Left lung (tissue), 10 donors: ENCODE results near the gene PFKM. TPM values are rescaled to one million over a fixed set of nuclear protein-coding genes. Genes with fewer than 3 reads are reported as not detected.
A peak's percentile ranks its signal among the peaks of the same experiment; 100 is the strongest.
"Not testable (repeated sequence)": the region's sequence is repeated elsewhere in the genome, so short reads cannot be mapped to it uniquely, and the experiment has no call there.

Experiments
- ATAC-seq: fragments of 200-7000 bp; cut with Tn5 transposase; one replicate; pipeline ENCODE4 v1.9.1; 2020; ENCODE audit warnings: moderate library complexity
- DNase-seq, 4 donors: peaks; one replicate each; pipeline ENCODE4 v3.0.0-alpha.2; 2013 to 2020
- H3K27ac ChIP-seq, 2 donors: fragments of 200-600 bp; sonication (generic) in 1 of 2; one replicate each; pipeline versions ENCODE4 v1.5.0 to v1.8.0; 2020 to 2021
- H3K27me3 ChIP-seq, 2 donors: fragments of 200-600 bp; sonication (generic) in 1 of 2; one replicate each; pipeline versions ENCODE4 v1.5.0 to v1.8.0; 2020 to 2021
- H3K36me3 ChIP-seq, 2 donors: fragments of 200-600 bp; sonication (generic) in 1 of 2; one replicate each; pipeline versions ENCODE4 v1.5.0 to v1.8.0; 2020 to 2021
- H3K4me1 ChIP-seq, 2 donors: fragments of 200-600 bp; one replicate each; pipeline ENCODE4 v1.8.0; 2021
- H3K4me3 ChIP-seq, 2 donors: fragments of 200-600 bp; sonication (generic) in 1 of 2; one replicate each; pipeline versions ENCODE4 v1.5.0 to v1.8.0; 2020 to 2021; ENCODE audit warnings: mild to moderate bottlenecking in 1 of 2
- H3K9me3 ChIP-seq, 2 donors: fragments of 200-600 bp; sonication (generic) in 1 of 2; one replicate each; pipeline versions ENCODE4 v1.5.0 to v1.8.0; 2020 to 2021
- intact Hi-C, 2 donors: fragments of 100-400 bp; cut with DNase I; formaldehyde crosslinking; loops; one replicate each; pipeline versions ENCODE4 v1.11.2 to v1.14.2; 2022
- polyA plus RNA-seq, 6 donors: library from polyadenylated mRNA; unstranded; fragments of 120-200 nt; gene quantifications; one replicate each; pipeline ENCODE4 v1.2.1, GENCODE V29; 2013; ENCODE audit not compliant: insufficient read length in 6 of 6
- total RNA-seq, 2 donors: library from RNA; stranded (reverse); fragmentation: NEBNext Ultra II Directional; extraction: Animal tissue kit (Norgen Biotek cat#: 25700); gene quantifications; one replicate each; pipeline ENCODE4 v1.2.1, GENCODE V29; 2021
- TF ChIP-seq, protein P1 (sequence below), 2 donors: fragments of 200-600 bp; sonication (generic) in 1 of 2; IDR thresholded peaks; one replicate each; pipeline versions ENCODE4 v1.5.0 to v1.8.0; 2021; ENCODE audit warnings: antibody characterized with exemption in 2 of 2
- donor health status: DM: no; HTN: yes; CAD: no.
- donor health status: DM: no; HTN: no; CAD: no.

Gene PFKM
- total and polyA plus RNA-seq, 8 donors: 52.3 to 97.9 (median 73.2) TPM

DNA sequence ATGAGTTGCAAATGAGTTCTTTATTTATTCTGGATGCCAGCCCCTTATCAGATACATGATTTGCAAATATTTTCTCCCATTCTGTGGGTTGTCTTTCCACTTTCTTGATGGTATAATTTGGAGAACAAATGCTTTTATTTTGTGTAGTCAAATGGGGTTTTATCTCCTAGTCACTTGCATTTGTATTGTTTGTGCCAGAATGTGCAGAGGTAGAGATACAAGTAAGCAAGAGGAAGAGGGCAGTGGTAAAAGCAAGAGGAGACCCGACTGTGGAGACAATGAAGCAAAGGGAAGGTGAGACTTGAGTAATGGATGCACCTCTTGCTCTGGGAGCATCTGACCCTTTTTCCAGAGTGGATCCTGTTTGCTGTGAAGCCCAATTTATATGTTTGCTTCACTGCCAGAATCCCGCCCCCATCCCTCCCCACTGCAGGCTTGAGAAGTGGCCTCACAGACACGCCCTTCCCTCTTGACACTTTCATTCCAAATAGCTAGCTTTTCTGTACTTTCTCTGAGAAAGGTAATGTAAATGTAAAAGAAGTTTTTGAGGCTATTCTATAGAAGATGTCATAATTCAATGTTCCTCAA is 786 bp upstream of the PFKM start:
- peaks cover 0 to 7% of the 10 kb centered on the region in 2 donors for H3K4me1 ChIP-seq
- intact Hi-C loops: no loop called here
- DNase-seq (peak in 1 of 4 donors; percentile 16), ATAC-seq (peak; percentile 66)
- no peaks in the 10 kb centered on the region for H3K9me3 ChIP-seq
- TF ChIP-seq, protein P1, sequence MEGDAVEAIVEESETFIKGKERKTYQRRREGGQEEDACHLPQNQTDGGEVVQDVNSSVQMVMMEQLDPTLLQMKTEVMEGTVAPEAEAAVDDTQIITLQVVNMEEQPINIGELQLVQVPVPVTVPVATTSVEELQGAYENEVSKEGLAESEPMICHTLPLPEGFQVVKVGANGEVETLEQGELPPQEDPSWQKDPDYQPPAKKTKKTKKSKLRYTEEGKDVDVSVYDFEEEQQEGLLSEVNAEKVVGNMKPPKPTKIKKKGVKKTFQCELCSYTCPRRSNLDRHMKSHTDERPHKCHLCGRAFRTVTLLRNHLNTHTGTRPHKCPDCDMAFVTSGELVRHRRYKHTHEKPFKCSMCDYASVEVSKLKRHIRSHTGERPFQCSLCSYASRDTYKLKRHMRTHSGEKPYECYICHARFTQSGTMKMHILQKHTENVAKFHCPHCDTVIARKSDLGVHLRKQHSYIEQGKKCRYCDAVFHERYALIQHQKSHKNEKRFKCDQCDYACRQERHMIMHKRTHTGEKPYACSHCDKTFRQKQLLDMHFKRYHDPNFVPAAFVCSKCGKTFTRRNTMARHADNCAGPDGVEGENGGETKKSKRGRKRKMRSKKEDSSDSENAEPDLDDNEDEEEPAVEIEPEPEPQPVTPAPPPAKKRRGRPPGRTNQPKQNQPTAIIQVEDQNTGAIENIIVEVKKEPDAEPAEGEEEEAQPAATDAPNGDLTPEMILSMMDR (IDR thresholded peaks at IDR 0.05): no peak
- peak overlapping the region; percentile 7 to 21 for H3K27ac ChIP-seq
- peak overlapping the region; percentile 59 to 63 for H3K4me3 ChIP-seq
- no peaks in the 10 kb centered on the region for H3K27me3 ChIP-seq
- peaks cover 0 to 7% of the 10 kb centered on the region in 2 donors for H3K36me3 ChIP-seq

DNA sequence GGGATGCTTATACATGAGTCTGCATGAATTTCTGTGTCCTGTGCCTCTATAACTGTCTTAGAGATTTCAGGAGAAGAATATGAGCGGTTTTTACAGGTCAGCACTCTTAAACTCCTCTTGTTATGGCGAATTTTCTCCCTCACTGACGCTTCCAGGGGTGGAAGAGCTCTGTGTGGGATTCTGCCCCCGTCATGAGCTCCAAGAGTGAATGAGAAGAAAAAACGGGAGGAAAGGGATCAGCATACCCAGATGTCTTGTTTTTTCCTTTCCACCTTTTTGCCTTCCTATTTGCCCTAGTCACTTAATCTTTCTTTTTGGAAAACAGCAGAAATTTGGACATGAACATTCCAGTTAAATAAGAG is 651 bp downstream of the PFKM start:
- Histone ChIP-seq H3K27ac (peak overlapping the region; percentile 25 to 37), H3K4me1 (peaks cover 0 to 7% of the 10 kb centered on the region in 2 donors), H3K9me3 (no peaks in the 10 kb centered on the region), H3K36me3 (peaks cover 0 to 15% of the 10 kb centered on the region in 2 donors), H3K4me3 (peak overlapping the region; percentile 59 to 63), H3K27me3 (no peaks in the 10 kb centered on the region)
- no peak for DNase-seq
- intact Hi-C loops: no loop called here
- TF ChIP-seq, protein P1 (IDR thresholded peaks at IDR 0.05): no peak
- ATAC-seq: no peak

DNA sequence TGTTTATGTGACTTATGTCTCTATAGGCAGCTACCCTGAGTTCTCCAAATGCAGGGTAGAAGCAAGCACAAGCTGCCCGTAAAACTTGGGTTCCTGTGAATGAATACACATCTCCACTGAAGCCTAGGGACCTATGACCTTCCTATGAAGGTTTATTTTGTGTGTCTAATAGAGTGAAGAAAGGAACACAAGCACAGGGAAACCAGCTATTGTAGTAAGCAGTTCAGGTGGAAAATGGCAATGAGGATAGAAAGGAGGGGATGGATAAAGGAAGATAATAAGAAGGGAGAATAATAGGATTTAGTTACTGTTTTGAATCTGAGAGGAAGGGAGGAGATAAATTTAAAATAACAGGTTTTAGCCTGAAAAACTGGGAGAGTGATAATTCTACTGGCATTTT is 2.4 kb downstream of the PFKM start:
- H3K36me3 ChIP-seq: peaks cover 0 to 19% of the 10 kb centered on the region in 2 donors
- no peaks in the 10 kb centered on the region for H3K9me3 ChIP-seq
- no peaks in the 10 kb centered on the region for H3K27me3 ChIP-seq
- TF ChIP-seq, protein P1 (IDR thresholded peaks at IDR 0.05): no peak
- no peak for DNase-seq
- no peak overlapping the region for H3K27ac ChIP-seq
- intact Hi-C loops: no loop called here
- ATAC-seq: no peak
- peaks cover 0 to 7% of the 10 kb centered on the region in 2 donors for H3K4me1 ChIP-seq
- no peak overlapping the region for H3K4me3 ChIP-seq

DNA sequence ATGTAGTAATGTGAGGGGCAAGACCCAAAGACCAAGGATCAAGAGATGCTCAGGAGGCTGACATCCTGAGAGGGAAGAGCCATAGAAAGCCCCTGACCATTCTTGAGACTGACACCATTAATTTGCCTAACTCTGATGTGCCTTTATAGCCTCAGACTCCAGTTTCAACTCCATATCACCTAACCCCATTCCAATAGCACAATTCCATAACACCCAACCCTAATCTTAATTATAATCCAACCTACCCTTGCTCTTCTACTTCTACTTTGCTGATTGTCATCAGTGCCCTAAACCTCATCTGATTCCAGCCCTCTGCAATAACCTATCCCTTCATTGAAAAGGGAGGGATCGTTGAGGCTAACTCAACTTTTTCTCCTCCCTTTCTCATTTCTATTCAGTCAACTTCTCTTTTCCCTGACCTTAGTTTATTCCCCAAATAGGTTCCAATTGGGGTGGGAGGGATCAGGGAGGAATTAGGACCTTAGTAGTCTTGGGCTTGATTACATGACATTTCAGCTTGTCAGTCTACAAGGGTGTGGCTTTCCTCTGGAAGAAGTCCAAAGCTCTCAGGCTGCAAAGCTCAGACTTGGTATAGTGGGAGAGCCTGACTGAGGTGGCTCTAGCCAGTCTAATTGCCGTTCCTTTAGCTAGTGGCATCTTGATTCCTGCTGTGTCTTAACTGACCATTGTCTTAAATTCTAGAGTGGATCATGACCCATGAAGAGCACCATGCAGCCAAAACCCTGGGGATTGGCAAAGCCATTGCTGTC is 3.1 kb downstream of the PFKM start:
- Histone ChIP-seq H3K4me3 (no peak overlapping the region), H3K4me1 (peaks cover 0 to 7% of the 10 kb centered on the region in 2 donors), H3K9me3 (no peaks in the 10 kb centered on the region), H3K27me3 (no peaks in the 10 kb centered on the region), H3K36me3 (peaks cover 0 to 19% of the 10 kb centered on the region in 2 donors), H3K27ac (no peak overlapping the region)
- intact Hi-C loops: no loop called here
- DNase-seq: no peak
- TF ChIP-seq, protein P1 (IDR thresholded peaks at IDR 0.05): no peak
- no peak for ATAC-seq

DNA sequence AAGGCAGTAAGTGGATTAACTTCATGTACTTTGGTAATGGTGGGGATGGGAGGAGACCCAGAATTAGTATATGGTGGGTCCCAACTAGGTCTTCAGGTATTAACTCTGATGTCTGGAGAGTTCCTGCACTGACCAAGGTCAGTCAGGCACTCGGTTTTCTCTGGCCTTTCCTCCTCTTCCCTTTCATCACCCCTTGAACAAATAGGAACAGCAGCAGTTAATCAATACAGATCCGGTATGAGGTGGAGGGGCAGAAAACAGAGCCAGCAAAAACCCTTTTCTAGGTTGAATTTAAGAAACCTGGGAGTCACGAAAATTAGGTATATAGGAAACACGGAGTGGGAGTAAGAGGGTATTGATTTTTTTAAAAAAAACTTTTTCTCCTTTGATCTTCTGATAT is 4.0 kb downstream of the PFKM start:
- intact Hi-C loops: no loop called here
- TF ChIP-seq, protein P1 (IDR thresholded peaks at IDR 0.05): no peak
- Histone ChIP-seq H3K27ac (no peak overlapping the region), H3K4me3 (no peak overlapping the region), H3K4me1 (peaks cover 0 to 7% of the 10 kb centered on the region in 2 donors), H3K9me3 (no peaks in the 10 kb centered on the region), H3K36me3 (peaks cover 0 to 19% of the 10 kb centered on the region in 2 donors), H3K27me3 (no peaks in the 10 kb centered on the region)
- DNase-seq: no peak
- no peak for ATAC-seq

DNA sequence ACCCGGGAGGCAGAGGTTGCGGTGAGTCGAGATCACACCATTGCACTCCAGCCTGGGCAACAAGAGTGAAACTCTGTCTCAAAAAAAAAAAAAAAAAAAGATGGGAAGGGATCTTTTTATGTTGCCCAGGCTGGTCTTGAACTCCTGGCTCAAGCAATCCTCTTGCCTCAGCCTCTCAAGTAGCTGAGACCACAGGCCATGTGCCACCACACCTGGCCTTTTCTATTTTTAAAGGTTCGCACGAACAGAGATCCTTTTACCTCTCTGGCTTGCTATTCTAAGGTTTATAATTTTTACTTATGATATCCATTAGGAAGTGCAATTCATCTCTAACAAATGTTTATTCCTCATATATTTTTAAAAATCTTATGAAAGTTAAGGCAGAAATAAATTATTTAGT is 6.4 kb downstream of the PFKM start:
- intact Hi-C loops, ATAC-seq, H3K4me1 ChIP-seq, DNase-seq, H3K27me3 ChIP-seq, H3K27ac ChIP-seq, H3K4me3 ChIP-seq, H3K9me3 ChIP-seq: not testable (repeated sequence)
- H3K36me3 ChIP-seq: peaks cover 0 to 19% of the 10 kb centered on the region in 2 donors
